GM19035 (cell line): ENCODE measurements around the gene SPG7.
"Not testable (repeated sequence)": the region's sequence is repeated elsewhere in the genome, so short reads cannot be mapped to it uniquely, and the experiment has no call there.

ENCODE experiments used
- ATAC-seq: cut with Tn5 transposase; IDR thresholded peaks from one replicate; pipeline ENCODE4 v1.9.1; 2021; ENCODE audit not compliant: unreplicated experiment

The SPG7 gene

DNA sequence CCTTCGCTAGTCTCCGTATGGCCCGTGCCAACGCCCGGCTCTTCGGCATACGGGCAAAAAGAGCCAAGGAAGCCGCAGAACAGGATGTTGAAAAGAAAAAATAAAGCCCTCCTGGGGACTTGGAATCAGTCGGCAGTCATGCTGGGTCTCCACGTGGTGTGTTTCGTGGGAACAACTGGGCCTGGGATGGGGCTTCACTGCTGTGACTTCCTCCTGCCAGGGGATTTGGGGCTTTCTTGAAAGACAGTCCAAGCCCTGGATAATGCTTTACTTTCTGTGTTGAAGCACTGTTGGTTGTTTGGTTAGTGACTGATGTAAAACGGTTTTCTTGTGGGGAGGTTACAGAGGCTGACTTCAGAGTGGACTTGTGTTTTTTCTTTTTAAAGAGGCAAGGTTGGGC, 54.7 kb downstream of the SPG7 start:
- ATAC-seq, result no peak

- no peak for ATAC-seq
Observed at GRCh38 chr16:89563639-89564392, 55.6 kb downstream of the SPG7 start.

GRCh38 chr16:89564476-89565255, 56.5 kb downstream of the SPG7 start:
- no peak for ATAC-seq

DNA sequence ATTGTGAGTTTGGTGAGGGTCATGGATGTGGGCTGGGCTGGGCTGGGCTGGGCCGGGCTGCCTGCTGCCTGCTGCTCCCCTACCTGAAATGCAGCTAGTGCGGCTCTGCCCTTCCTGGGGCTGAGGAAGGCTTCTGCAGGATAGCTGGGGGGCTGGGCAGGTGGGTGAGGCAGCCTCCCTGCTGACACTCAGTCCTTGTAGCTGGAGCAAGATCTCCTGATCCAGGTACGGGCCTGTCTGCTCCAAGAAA, 57.0 kb downstream of the SPG7 start:
- ATAC-seq, result no peak

DNA sequence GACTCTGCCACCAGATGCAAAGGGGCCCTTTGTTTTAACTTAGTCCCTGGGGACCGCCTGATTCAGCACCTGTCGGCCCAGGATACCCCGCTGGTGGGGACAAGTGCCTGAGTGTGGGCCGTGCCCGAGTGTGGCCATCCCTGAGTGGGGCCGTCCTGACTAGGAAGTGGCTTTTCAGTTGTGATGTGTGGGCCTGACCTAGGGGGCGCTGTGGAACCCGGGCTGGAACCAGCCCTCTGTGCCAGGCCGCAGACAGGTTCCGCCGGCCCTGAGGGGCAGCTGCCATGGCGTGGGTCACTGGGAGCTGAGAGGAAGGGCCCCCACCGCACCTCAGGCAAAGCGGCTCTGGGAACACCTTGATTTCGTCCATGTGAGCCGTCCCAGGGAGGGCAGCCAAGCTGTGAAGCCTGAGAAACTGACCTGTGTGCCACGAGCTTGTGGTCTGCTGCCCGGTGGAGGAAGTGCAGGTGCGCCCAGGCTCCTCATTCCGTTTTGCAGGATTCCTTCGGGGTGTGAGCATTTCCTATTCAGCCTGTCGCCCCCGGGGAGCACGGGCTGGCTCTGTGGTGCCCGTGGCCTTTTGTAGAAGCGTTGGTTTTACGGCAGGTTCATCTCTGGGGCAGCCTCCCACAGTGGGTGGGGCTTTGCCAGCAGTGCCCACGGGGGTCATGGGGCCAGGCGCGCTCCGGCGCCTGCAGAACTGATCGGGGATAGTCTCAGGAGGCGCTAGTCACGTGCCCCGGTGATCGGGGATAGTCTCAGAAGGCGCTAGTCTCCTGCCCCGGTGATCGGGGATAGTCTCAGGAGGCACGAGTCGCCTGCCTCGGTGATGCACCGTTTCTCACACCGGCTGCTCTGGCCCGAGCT, 57.5 kb downstream of the SPG7 start:
- no peak for ATAC-seq

GRCh38 chr16:89567656-89568594, 59.7 kb downstream of the SPG7 start:
- ATAC-seq, result no peak

DNA sequence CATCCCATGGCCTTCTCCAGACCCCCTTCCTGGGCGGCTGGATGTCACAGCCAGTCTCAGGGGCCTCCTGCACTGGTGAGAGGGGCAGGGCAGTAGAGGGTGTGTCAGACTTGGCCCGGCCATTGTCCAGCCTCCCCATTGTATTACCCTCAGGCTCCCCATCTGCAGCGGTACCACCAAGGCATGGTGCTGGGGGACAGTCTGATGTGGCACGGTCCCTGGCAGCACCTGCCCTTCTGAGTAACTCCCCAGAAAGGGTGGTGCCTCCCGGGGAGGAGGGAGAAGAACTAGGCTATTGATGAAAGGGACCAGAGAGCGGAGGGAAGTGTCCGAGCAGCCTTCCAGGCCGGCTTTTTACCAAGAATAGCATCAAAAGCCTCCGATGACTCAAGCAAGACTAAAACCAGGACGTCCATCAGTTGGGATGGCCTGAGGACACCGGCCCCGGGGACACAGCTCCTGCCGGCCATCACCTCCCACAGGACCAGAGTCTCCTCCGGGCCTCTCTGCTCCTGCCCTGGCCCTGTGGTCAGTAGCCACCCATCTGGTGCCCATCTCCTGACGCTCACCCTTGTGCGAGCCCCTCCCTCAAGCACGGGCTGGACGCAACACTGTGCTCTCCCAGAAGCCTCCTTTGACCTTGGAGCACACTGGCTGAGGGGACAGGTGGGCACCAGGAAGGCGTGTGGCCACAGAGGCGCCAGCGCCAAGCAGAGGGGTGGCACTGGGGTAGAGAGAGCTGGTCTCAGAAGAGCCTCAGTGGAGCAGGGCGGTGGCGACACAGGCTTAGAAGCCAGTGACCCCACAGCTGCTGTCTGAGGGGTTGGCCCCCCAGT, 61.5 kb downstream of the SPG7 start:
- ATAC-seq, result no peak

DNA sequence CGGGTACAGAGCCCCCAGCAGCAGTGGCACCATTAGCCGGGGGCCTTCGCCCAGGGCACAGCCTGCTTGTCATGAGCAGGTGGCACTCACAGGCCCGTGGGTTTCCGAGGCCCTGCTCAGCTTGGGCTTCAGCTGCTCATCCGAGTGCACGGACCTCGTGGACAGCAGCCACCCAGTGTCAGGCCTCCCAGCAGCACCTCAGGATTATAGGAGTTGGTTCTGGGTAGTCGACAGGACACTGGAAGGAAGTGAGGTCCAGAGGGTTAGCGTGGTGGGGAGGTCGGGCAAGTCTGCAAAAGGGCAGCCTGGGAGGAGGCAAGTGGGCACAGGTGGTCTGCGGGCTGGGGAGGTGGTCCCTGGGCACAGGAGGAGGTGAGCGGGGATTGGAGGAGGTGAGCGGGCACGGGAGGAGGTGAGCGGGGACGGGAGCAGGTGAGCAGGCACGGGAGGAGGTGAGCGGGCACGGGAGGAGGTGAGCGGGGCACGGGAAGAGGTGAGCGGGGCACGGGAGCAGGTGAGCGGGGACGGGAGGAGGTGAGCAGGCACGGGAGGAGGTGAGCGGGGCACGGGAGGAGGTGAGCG, 62.2 kb downstream of the SPG7 start:
- no peak for ATAC-seq

GRCh38 chr16:89570983-89571598, 62.9 kb downstream of the SPG7 start:
- not testable (repeated sequence) for ATAC-seq

GRCh38 chr16:89571636-89572035, 63.4 kb downstream of the SPG7 start:
- ATAC-seq, result no peak

DNA sequence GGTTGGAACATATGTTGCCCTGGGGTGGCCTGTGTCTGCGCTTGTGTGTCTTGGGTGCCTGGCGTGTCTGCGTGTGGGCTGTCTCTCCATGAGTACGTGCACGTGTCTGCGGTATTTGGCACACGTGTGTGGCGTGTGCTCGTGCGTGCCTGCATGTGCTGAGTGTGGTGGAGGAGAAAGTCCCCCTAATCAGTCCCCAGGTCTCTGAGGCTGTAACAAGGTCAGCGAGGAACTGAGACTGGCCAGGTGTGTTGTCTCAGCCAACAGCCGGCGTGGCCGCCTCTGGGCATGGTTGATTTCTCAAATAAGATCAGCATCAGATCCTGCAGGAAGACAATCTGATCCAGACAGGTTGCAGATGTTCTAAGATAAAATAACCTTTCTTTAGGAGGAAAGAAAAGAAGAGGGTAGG, 63.9 kb downstream of the SPG7 start:
- ATAC-seq, result no peak

DNA sequence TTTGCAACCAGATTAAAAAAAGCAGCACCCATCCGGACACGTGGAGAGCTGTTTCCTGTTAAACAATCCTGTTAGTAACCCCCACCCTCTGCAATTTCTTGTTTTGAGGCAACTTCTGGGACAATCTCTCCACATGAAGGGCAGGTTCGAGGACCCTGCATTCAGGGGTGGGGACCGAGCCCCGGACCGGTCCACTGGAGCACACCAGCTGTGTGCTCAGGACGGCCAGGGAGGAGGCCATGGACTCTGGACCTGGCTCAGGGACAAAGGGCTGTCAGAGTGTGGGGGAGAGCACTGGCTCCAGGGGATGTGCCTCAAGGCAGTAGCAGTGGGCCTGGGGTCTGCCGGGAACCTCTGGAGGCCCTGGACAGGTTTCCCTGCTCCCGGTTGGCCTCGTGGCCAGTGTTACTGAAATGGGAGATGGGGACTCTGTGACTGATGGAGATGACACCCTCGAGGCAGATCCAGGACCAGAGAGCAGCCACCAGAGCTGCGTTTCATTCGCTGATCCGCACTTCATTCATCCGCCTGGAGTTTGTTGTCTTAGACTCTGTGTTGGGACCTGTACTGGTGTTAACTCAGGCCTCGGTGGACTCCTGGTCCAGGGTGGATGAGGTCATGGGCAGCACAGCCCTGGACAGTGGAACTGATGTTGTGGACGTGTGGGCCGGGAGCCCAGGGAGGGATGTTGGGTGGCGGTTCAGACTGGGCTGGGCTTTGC, 64.4 kb downstream of the SPG7 start:
- ATAC-seq, result no peak

DNA sequence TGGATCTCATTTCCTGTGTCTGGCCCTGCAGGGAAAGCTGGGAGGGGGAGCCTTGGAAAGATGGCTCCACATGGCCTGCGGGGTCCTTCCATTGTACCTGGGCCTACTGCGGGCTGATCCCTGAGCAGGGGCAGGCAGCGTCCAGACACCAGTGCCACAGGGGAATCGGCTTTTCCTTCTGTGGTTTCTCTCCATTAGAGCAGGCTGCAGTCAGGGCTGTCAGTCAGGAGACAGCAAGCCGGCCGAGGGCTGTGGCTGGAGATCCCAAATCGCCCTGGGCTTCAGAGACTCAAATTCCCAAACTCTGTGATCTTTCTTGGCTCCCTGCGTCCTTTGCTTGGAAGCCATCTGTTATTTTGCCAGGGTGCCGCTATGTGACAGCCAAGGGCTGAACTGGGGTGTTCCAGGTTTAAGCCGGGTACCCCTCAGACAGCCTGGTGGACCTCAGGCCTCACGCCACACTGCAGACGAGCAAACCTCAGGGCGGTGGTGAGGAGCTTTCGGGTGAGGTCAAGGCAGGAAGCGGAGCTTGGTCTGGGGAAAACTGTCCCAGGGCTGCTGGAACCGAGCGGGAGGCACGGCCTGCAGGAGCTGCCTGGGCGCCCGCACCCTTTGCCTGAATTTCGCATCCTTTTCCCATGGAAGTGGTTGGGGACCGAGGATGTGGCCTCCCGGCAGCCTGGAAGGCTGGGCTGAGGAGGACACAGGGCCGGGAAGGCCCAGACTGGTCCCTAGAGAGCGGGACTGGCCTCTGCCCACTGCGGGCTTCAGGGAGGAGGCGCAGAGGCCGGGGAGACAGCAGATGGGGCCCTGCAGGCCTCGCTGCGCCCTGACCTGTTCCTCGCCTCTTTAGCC, 65.8 kb downstream of the SPG7 start:
- no peak for ATAC-seq

- ATAC-seq, result no peak
Observed at GRCh38 chr16:89574681-89575246, 66.6 kb downstream of the SPG7 start.

GRCh38 chr16:89575247-89576152, 67.3 kb downstream of the SPG7 start, which contains the start of gene CPNE7:
CPNE7 (plus strand) TSS chr16:89575758; CDS start chr16:89575898, 140 bp downstream.
- no peak for ATAC-seq
